ENCODE results near the gene PIK3CB.
"Not testable (repeated sequence)": the region's sequence is repeated elsewhere in the genome, so short reads cannot be mapped to it uniquely, and the experiment has no call there.

Gene PIK3CB

DNA sequence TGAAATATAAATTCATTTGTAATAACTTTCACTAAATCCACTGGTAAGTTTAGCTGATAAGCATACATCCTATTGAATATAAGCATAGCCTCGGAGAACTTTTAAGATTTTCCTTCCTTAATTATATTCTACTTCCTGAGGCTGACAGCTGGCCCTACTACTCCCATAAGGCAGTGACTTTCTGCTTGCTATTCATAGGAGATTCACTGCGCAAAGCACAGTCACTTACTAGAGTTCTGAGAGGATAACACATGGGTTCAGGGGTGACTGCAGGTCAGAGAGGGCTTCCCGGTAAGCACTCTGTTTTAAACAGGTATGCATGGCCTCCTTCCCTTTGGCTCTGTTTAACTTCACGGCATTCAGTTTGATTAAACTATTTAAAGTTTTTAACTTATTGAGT lies 150.3 kb downstream of the PIK3CB start:
- no peak for DNase-seq

DNA sequence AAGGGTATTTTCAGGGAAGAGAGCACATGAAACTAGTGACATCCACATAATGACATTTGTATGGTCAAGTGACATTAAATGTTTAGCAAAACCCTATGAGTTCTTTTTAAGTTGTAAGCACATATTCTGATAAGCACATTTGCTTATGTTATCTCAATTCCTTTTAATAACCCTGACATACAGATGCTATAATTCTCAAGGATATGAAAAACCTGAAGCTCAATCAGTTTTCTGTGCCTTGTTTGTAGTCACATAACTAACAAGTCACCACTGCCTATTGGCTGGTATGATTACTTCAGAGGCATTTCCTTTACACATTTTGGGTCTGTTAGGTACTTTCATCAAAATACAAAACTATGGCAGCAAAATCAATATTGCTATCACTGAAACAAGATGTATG lies 152.1 kb downstream of the PIK3CB start:
- DNase-seq, result no peak

DNA sequence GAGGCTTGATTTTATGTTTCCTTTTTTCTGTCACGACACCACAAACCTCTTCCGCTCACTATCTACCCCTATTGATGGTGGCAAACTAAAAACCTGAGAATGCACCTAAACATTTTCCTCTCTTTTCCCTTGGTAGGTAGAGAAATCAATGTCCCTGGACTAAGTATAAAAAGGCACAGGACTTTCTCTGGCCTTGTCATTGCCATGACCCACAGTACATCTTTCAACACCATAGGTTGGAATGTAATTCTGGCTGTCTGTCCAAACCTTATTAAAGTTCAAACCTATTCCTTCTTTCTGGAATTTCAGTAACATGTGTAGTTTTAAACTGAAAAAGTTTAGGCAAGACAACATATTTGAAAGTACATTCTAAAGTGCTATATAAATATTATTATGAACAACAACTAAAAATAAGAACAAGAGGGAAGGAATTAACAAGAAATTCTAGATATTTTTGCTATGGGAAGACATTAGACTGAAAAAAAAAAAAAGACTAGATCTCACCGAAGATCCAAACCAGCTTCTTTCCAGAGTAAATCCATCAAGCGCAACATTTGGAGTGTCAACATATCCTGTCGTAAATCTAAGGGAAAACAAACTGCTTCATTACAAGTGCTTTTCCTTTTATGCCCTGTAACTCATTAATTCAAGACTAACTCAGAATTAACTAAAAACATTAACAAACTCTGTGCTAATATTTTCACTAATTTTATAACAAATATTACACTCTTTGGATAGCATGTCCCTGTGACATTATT lies 153.1 kb downstream of the PIK3CB start:
- DNase-seq, result no peak

DNA sequence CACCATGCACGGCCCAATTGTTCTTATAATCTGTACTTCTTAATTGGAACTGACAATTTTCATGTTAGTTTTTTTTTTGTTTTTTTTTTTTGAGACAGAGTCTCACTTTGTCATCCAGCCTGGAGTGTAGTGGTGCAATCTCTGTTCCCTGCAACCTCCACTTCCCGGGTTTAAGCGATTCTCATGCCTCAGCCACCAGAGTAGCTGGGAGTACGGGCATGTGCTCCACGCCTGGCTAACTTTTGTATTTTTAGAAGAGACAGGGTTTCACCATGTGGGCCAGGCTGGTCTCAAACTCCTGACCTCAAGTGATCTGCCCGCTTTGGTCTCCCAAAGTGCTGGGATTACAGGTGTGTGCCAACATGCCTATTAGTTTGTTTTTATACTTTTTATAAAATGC lies 153.8 kb downstream of the PIK3CB start:
- not testable (repeated sequence) for DNase-seq

DNA sequence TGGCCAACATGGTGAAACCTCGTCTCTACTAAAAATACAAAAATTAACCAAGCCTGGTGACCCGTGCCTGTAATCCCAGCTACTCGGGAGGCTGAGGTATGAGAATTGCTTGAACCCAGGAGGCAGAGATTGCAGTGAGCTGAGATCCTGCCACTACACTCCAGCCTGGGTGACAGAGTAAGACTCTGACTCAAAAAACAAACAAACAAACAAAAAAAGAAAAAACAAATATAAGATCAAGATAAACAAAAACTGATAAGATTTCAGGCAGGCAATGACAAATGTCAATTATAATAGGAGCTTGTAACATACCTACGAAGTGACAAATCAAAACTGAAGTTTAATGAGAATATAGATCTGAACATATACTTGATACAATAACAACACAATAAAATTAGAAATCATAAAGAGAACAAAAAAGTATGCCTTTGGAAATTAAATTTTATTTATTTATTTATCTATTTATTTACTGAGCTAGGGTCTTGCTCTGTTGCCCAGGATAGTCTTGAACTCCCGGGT lies 155.8 kb downstream of the PIK3CB start:
- no peak for DNase-seq

DNA sequence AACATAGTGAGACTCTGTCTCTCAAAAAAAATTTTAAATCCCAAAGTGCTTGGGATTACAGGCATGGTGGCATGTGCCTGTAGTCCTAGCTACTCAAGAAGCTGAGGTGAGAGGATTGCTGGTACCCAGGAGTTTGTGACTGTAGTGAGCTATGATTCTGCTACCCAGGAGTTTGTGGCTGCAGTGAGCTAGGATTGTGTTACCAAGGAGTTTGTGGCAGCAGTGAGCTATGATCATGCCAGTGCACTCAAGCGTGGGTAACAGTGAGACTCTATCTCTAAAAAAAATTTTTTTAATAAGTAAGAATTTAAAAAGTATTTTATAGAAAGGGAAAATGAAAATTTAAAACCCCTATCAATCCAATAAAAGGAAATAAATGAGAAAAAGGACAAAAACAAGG lies 156.6 kb downstream of the PIK3CB start:
- no peak for DNase-seq

DNA sequence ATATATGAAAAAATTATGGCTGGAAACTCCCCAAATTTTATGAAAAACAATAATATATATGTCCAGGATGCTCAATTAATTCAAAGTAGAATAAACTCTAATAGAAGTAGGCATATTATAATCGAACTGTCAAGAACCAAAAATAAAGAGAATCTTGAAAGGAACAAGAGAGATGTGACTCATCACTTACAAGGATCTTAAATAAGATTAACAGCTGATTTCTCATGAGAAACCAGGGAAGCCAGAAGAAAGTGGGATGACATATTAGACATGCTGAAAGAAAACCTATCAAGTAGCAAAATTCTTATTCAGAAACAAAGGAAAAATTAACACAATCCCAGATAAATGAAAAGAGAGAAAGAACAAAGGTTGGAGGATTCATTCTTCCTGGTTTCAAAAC lies 159.3 kb downstream of the PIK3CB start:
- DNase-seq, result no peak

DNA sequence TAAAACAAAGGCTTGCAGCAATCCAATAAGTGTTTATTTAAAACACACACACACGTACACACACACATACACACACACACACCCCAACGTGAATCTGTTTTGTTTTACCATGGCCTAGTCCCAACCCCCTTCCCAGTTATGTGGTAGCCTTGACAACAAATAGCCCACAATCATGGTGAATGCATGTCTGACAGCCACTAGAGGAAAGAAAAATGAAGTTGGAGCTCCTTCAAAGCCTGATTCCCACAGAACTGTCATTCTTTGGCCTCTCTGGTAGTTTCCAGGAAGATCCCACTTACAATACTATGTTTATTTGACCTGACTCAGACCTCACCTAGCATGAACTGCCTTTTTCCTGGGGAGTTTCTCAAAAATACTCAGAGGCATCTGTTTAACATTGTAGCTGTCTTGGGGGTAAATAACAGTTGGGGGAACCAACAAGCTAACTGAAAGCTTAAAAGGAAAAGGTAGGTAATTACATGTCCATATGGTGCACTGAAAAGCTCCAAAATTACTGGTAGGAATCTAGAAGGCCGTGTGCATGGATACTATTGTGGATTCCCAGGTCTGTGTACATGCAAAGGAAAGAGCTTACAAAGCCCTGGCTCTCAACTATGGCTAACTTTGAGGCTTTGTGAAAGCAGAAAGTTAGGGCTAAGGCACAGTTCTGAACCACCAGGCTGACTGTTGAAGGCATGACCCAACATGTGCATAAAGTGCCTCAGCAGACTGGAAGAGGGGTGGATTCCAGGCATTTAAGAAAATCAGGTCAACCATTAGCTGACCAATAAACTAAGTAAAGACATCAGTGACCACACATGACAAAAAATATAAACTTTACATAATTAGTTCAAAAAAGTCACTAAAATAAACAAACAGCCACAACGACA lies 160.8 kb downstream of the PIK3CB start:
- no peak for DNase-seq

DNA sequence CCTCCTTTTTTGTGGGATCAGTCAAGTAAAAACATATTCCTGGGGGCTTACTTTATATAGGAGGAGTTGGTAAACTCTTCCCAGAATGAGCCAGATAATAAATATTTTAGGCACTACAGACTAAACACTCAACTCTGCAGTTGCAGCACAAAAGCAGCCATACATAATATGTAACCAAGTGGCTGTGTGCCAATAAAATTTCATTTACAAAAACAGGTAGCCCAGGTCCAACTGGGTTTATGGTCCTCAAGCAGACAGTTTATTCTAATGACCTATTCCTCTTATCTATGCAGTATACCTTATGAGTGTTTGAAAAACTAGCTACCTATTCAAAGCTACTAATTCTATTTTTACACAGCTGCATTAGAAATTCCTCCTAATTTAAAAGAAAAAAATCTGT lies 164.3 kb downstream of the PIK3CB start:
- no peak for DNase-seq

DNA sequence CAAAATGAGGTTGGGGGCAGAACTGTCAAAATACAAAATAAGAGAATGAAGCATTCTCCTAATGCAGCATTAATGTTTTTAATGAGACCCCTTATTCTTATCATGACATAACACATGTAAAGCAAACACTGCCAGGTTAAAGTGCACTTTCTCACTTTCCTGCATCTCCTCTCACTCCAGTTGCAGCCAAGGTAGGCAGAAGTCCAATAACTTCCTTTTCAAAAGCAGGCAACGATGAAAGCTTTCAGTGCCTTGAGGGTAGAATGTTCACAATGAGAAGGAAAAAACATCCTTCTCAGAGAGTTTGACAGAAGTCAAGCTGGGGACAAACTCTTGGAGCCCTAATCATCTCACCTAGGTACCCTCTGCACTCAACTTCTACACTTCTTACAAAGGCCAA lies 166.6 kb downstream of the PIK3CB start:
- DNase-seq, result no peak

DNA sequence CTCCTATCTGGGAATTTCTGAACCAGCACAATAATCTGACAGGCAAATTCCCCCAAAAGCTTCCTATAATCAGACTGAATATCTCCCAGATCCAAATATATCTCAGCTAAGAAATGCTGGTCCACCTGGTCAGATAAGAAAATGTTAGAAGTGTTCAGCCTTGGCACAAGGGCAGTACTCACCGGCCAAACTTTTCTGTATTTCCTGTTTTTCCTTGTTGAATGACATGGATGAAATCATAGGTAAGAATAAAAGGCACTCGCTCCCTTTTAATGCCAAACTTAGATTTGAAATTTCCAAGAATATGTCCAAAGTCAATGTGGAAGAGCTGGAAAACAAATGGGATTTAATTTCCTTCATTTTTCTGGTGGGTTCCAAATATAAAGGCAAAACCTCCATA lies 177.2 kb downstream of the PIK3CB start:
- no peak for DNase-seq

DNA sequence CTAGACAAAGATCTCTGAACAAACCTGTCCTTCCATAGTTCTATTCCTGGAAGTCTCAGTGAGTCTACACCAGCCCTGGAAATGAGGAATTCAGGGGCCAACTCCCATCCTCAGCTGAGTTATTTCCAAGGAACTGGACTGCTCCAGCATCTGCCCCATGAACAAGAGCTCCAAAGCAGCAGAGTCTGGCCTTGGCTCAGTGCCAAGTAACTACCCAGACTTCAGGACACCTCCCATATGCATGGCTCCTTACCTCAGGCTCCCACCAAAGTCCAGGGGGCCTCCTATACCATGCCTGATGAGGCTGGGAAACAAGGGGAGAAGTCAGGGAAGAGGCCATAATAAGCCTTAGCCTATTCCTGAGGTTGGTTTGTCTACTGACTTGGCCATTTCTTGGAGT lies 181.2 kb downstream of the PIK3CB start:
- DNase-seq, result peak in 3 of 56 donors; percentile 2 to 7 (median 5)

DNA sequence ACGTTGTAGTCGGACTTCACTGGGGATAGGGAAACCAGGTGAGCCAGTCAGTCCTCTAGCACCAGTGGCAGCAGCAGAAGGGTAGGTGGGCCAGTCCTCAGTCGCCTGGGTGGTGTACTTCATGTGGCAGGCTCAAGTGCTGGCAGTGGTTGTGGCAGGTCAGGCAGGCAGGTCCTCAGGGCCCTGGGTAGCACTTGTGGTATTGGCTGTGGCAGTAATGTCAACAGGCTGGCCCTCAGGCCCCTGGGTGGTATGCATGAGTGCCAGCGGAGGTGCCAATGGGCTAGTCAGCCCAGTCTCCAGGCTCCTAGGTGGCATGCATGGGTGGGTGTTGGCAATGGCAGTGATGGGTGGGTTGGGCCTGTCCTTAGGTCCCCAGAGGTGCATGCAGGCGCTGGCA lies 185.6 kb downstream of the PIK3CB start:
- no peak for DNase-seq

DNA sequence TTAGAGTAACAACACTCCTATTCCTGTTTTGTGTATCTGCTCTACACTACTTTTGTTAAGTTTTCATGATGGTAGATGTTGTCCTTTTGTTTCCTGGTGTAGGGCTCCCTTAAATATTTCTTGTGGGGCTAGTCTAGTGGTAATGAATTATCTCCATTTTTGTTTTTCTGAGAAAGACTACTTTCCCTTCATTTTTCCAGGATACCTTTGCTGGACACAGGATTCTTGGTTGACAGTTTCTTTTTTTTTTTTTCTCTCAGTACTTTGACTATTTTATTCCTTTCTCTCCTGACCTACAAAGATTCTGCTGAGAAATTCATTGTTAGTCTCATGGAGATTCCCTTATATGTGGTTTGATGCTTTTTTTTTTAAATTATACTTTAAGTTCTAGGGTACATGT lies 188.2 kb downstream of the PIK3CB start:
- no peak for DNase-seq

DNA sequence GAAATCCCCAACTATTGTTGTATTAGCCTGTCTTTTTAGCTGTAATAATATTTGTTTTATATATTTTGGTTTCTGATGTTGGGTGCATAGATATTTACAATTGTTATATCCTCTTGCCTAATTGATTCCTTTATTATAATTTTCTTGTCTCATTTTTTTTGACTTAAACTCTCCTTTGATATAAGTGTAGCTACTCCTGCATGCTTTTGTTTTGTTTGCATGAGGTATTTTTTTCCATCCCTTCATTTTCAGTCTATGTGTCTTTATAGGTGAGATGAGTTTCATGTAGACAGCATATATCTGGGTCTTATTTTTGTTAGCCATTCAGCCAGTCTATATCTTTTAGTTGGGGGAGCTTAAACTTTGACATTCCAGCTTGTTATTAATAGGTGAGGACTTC lies 188.7 kb downstream of the PIK3CB start:
- DNase-seq, result no peak

DNA sequence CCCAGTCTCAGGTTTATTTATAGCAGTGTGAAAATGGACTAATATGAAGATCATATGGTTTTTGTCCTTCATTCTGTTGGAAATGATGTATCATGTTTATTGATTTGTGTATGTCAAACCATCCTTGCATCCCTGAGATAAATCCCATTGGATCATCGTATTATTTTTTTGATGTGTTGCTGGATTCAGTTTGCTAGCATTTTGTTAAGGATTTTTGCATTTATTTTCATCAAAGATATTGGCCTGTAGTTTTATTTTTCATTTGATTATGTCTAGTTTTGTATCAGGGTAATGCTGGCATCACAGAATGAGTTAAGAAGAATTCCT lies 191.8 kb downstream of the PIK3CB start:
- DNase-seq, result no peak

DNA sequence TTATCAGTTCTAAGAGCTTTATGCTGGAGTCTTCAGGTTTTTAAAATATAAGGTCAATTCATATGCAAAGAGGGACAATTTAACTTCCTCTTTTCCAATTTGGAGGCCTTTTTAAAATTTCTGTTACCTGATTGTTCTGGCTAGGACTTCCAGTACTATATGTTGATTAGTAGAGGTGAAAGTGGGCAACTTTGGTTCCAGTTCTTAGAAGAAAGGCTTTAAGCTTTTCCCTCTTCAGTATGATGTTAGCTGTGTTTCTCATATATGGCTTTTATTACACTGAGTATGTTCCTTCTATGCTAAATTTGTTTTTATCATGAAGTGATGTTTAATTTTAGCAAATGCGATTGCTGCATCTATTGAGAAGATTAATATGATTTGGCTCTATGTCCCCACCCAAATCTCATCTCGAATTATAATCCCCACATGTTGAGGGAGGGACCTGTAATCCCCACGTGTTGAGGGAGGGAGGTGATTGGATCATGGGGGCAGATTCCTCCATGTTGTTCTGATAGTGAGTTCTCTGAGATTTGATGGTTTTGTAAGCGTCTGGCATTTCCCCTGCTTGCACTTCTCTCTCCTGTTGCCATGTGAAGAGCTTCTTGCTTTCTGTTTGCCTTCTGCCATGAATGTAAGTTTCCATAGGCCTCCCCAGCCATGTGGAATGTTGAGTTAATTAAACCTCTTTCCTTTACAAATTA lies 192.4 kb downstream of the PIK3CB start:
- DNase-seq, result no peak

DNA sequence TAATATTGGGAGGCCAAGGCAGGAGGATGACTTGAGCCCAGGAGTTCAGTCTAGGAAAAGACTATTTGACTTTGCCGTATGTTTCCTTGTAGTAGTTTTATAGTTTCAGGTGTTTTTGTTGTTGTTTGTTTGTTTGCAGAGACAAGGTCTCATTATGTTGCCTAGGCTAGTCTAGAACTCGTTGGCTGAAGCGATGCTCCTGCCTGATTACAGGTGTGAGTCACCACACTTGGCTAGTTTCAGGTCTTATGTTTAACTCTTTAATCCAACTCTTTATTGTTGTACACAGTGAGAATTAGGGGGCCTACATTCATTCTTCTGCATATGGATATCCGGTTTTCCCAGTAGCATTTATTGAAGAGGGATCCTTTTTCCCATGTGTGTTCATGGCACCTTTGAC lies 194.2 kb downstream of the PIK3CB start:
- no peak for DNase-seq

DNA sequence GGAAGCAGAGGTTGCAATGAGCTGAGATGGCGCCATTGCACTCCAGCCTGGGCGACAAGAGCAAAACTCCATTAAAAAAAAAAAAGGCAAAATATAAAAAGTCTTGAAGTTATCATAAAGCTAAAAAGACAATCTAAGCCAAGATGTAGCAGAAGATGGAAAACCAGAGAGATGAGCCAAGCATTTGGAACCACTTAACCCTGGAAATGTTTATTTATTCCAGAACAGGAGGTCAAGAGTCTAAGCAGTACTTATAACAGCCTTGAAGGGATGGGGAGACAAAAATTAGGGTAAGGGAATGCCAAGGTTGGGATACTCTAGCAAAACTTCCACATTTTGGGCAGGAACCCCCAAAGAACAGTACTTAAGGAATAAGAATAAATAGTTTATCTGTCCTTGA lies 196.1 kb downstream of the PIK3CB start:
- no peak for DNase-seq

DNA sequence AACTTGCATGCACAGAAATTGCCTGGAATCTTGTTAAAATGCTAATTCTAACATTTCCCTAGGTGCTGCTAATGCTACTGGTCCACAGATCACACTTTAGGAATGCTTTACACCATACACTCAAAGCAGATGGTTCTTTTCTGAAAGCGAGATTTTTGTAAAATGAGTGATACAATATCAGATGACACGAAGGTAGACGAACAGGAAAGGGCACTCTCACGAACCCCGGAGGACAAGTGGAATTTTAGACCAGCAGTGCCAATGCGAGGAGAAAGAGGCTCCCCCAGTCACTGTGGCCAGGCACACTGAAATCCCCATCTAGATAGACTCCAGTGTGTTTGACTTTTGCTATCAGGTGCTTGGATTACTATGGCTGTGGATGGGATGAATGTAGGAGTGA lies 205.2 kb downstream of the PIK3CB start:
- DNase-seq, result no peak

DNA sequence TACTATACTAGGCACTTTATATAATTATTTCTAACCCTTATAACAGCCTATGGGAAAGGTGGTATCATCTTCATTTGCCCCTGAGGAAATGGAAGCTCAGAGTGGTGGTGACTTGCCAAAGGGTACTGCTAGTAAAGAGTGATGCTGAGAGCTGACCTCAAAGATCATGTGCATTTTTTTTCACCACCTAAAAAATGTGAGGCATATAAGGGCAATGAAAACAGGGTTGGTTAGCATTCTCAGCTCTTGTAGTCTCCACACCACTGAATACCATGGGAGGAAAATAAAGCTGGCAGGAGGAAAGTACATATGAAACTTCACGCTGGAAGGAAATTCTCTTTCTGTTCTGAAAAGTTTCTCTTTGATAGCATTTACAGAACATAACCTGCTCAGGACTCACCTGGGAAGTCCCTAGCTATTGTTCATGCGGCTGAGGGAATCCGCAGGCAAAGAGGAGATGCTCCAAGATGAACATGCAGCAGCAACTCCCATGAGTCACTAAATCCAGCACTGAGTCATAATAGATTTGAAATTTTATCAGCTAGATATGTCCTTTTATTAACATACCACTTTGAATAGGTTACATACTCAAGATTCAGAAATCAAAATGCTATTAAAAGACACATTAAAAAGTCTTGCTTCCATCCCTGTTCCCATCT lies 208.9 kb downstream of the PIK3CB start:
- DNase-seq, result peak in 14 of 56 donors; percentile 2 to 43 (median 10)

DNA sequence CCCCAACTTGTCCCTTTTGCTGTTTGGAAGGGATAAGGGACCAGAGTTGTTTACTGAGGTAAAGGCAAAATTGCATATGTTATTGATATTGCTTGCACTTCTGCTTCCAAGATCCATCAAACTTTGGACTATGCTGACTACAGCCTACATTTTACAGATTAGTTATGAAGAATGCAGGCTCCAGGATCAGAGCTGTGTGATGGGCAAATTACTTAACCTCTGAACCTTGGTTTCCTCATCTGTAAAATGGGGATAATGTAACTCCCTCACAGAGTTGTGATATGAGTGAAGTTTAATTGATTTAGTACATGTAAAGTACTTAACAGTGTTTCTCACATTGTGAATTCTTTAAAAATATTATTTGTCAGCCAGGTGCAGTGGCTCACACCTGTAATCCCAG lies 210.2 kb downstream of the PIK3CB start:
- no peak for DNase-seq
